H1 (cell line): ENCODE results near the gene PRCP. TPM values are rescaled to one million over a fixed set of nuclear protein-coding genes. Genes with fewer than 3 reads are reported as not detected.

Experiments
- CTCF ChIA-PET: fragments of 300-600 bp; sonication (Branson Sonifier 250); formaldehyde crosslinking; loops from one replicate; lab custom pipeline; 2021; ENCODE audit not compliant: partially characterized antibody; lab: Charles Lee
- POLR2A ChIA-PET: fragments of 300-600 bp; sonication (Branson Sonifier 250); formaldehyde crosslinking; loops from one replicate; lab custom pipeline; 2021; ENCODE audit warnings: inconsistent platforms; ENCODE audit not compliant: partially characterized antibody; lab: Charles Lee
- DNase-seq, 2 experiments: peaks; one replicate each; pipeline versions ENCODE4 v3.0.0 to v3.0.0-alpha.2; 2010 to 2022; ENCODE audit warnings: low spot score in 2 of 2, low read depth in 1 of 2, mixed read lengths in 1 of 2
- FAIRE-seq: peaks from 2 replicates; lab custom pipeline; 2011; peaks lifted over from hg19 to GRCh38; lab: Jason Lieb, UNC
- H2AFZ ChIP-seq: 2 replicates; pipeline ENCODE4 v1.8.1; 2012; ENCODE audit warnings: low read length, inconsistent platforms
- H2AK5ac ChIP-seq: 2 replicates; pipeline ENCODE4 v1.6.1; 2013; ENCODE audit warnings: low read depth, low read length
- H2BK120ac ChIP-seq: replicated peaks from 2 replicates; pipeline ENCODE3; 2013; ENCODE audit warnings: low read depth, low read length, inconsistent platforms
- H2BK12ac ChIP-seq: 2 replicates; pipeline ENCODE4 v1.6.1; 2013; ENCODE audit warnings: low read depth, low read length
- H2BK15ac ChIP-seq: 2 replicates; pipeline ENCODE4 v1.6.1; 2013; ENCODE audit warnings: low read length
- H2BK20ac ChIP-seq: 2 replicates; pipeline ENCODE4 v1.6.1; 2013; ENCODE audit warnings: low read length
- H2BK5ac ChIP-seq: 2 replicates; pipeline ENCODE4 v1.6.1; 2013; ENCODE audit warnings: low read depth, low read length
- H3K14ac ChIP-seq: 2 replicates; pipeline ENCODE4 v1.6.1; 2013; ENCODE audit warnings: inconsistent platforms; ENCODE audit not compliant: insufficient read length
- H3K18ac ChIP-seq: 2 replicates; pipeline ENCODE4 v1.6.1; 2013; ENCODE audit warnings: low read length; ENCODE audit errors: extremely low read depth
- H3K23ac ChIP-seq: 2 replicates; pipeline ENCODE4 v1.6.1; 2013; ENCODE audit warnings: inconsistent platforms; ENCODE audit not compliant: insufficient read length
- H3K23me2 ChIP-seq: 2 replicates; pipeline ENCODE4 v1.6.1; 2013; ENCODE audit warnings: low read depth, low read length
- H3K27ac ChIP-seq: 2 replicates; pipeline ENCODE4 v1.6.1; 2011; ENCODE audit warnings: low read depth, low read length, inconsistent platforms
- H3K27me3 ChIP-seq, 4 experiments: replicated peaks in 1 of 4; 1 replicate in 1 of 4; 2 replicates in 3 of 4; pipeline versions ENCODE4 v1.6.1 to v1.8.1; 2011 to 2013; ENCODE audit warnings: low read length in 3 of 4, mild to moderate bottlenecking in 3 of 4, inconsistent platforms in 2 of 4, mixed read lengths in 2 of 4, moderate library complexity in 1 of 4; ENCODE audit not compliant: control insufficient read depth in 3 of 4, insufficient read depth in 3 of 4; ENCODE audit errors: extremely low read depth in 1 of 4
- H3K36me3 ChIP-seq, 4 experiments: 2 replicates each; pipeline versions ENCODE4 v1.6.1 to v1.8.1; 2011 to 2013; ENCODE audit warnings: mild to moderate bottlenecking in 4 of 4, low read length in 3 of 4, moderate library complexity in 2 of 4, control low read depth in 1 of 4, inconsistent platforms in 1 of 4; ENCODE audit not compliant: insufficient read depth in 4 of 4, control insufficient read depth in 2 of 4
- H3K4ac ChIP-seq: replicated peaks from 2 replicates; pipeline ENCODE3; 2013; ENCODE audit warnings: low read length, low read depth, mixed read lengths, inconsistent platforms; ENCODE audit not compliant: insufficient read length
- H3K4me1 ChIP-seq, 4 experiments: replicated peaks in 1 of 4; 1 replicate in 1 of 4; 2 replicates in 3 of 4; pipeline versions ENCODE4 v1.6.1 to v1.8.1; 2011 to 2013; ENCODE audit warnings: low read length in 3 of 4, inconsistent platforms in 2 of 4, mixed read lengths in 1 of 4; ENCODE audit not compliant: insufficient read depth in 4 of 4, control insufficient read depth in 3 of 4
- H3K4me2 ChIP-seq, 2 experiments: 2 replicates each; pipeline versions ENCODE4 v1.6.1 to v1.8.1; 2011 to 2013; ENCODE audit warnings: low read depth in 2 of 2, low read length in 2 of 2, control low read depth in 1 of 2, inconsistent platforms in 1 of 2, mild to moderate bottlenecking in 1 of 2; ENCODE audit not compliant: insufficient read depth in 1 of 2
- H3K4me3 ChIP-seq, 4 experiments: fragments of 200-600, 300-600 bp in 1 of 4; sonication (generic), shearing (Covaris generic), sonication (Bioruptor Twin) in 1 of 4; 2 replicates each; pipeline versions ENCODE4 v1.5.1 to v1.8.1; 2011 to 2016; ENCODE audit warnings: low read length in 4 of 4, low read depth in 3 of 4, control low read depth in 2 of 4, inconsistent platforms in 2 of 4, mild to moderate bottlenecking in 2 of 4, mixed read lengths in 1 of 4, moderate library complexity in 1 of 4; ENCODE audit not compliant: insufficient read depth in 2 of 4; ENCODE audit errors: extremely low read depth in 1 of 4
- H3K56ac ChIP-seq: replicated peaks from 2 replicates; pipeline ENCODE3; 2013; ENCODE audit warnings: low read depth, mild to moderate bottlenecking, mixed read lengths, low read length, inconsistent platforms; ENCODE audit not compliant: insufficient read length
- H3K79me1 ChIP-seq: 2 replicates; pipeline ENCODE4 v1.6.1; 2013; ENCODE audit warnings: low read depth, low read length, control low read depth
- H3K79me2 ChIP-seq, 2 experiments: 2 replicates each; pipeline versions ENCODE4 v1.6.1 to v1.8.1; 2012 to 2013; ENCODE audit warnings: low read length in 2 of 2, mild to moderate bottlenecking in 2 of 2, inconsistent platforms in 1 of 2; ENCODE audit not compliant: insufficient read depth in 2 of 2, control insufficient read depth in 1 of 2
- H3K9ac ChIP-seq, 4 experiments: replicated peaks in 1 of 4; 1 replicate in 1 of 4; 2 replicates in 3 of 4; pipeline versions ENCODE4 v1.6.1 to v1.8.1; 2011 to 2013; ENCODE audit warnings: low read depth in 3 of 4, low read length in 3 of 4, control low read depth in 2 of 4, mild to moderate bottlenecking in 2 of 4, moderate library complexity in 2 of 4, inconsistent platforms in 1 of 4; ENCODE audit errors: extremely low read depth in 1 of 4
- H3K9me3 ChIP-seq, 2 experiments: 2 replicates each; pipeline versions ENCODE4 v1.6.1 to v1.8.1; 2012 to 2013; ENCODE audit warnings: mild to moderate bottlenecking in 2 of 2, moderate library complexity in 2 of 2, control low read depth in 1 of 2, inconsistent platforms in 1 of 2, low read depth in 1 of 2, low read length in 1 of 2, mixed read lengths in 1 of 2; ENCODE audit not compliant: insufficient read depth in 2 of 2
- H4K20me1 ChIP-seq, 2 experiments: replicated peaks in 1 of 2; 2 replicates each; pipeline versions ENCODE3 to v1.8.1; 2011 to 2013; ENCODE audit warnings: inconsistent platforms in 2 of 2, low read length in 2 of 2, mild to moderate bottlenecking in 1 of 2; ENCODE audit not compliant: insufficient read depth in 2 of 2, control insufficient read depth in 1 of 2
- H4K5ac ChIP-seq: 2 replicates; pipeline ENCODE4 v1.6.1; 2013; ENCODE audit warnings: low read length, low read depth, mixed read lengths, inconsistent platforms; ENCODE audit not compliant: insufficient read length
- H4K8ac ChIP-seq: 2 replicates; pipeline ENCODE4 v1.8.0; 2013; ENCODE audit warnings: mild to moderate bottlenecking, moderate library complexity, low read length, inconsistent platforms; ENCODE audit not compliant: insufficient read depth; ENCODE audit errors: extremely low read depth
- H4K91ac ChIP-seq: replicated peaks from 2 replicates; pipeline ENCODE3; 2013; ENCODE audit warnings: low read length, mixed read lengths, inconsistent platforms; ENCODE audit not compliant: insufficient read length
- ATF3 ChIP-seq: IDR thresholded peaks from 2 replicates; pipeline ENCODE4 v1.6.1; 2011; ENCODE audit warnings: low read depth, mild to moderate bottlenecking, low read length; ENCODE audit not compliant: insufficient read depth
- BACH1 ChIP-seq: IDR thresholded peaks from 2 replicates; pipeline ENCODE4 v1.6.1; 2012; ENCODE audit warnings: low read length, improper control_type of control experiment
- CHD1 ChIP-seq: IDR thresholded peaks from 2 replicates; pipeline ENCODE4 v1.6.1; 2012; ENCODE audit warnings: low read depth, low read length, improper control_type of control experiment
- CTBP2 ChIP-seq: IDR thresholded peaks from 2 replicates; pipeline ENCODE4 v1.7.0; 2011; ENCODE audit warnings: borderline replicate concordance, mild to moderate bottlenecking, moderate library complexity, mixed read lengths, low read length; ENCODE audit not compliant: insufficient read depth, insufficient read length
- E2F6 ChIP-seq: IDR thresholded peaks from 2 replicates; pipeline ENCODE4 v1.6.1; 2012; ENCODE audit warnings: inconsistent platforms
- FOSL1 ChIP-seq: IDR thresholded peaks from 2 replicates; pipeline ENCODE4 v1.6.1; 2011; ENCODE audit warnings: mild to moderate bottlenecking, low read depth, low read length, moderate library complexity; ENCODE audit not compliant: insufficient read depth
- HDAC6 ChIP-seq: IDR thresholded peaks from one replicate; pipeline ENCODE4 v1.7.1; 2012; ENCODE audit warnings: low read depth, mild to moderate bottlenecking, inconsistent platforms, low read length, moderate library complexity
- KDM1A ChIP-seq: fragments of 200-600, 300-600 bp; sonication (generic); IDR thresholded peaks from 2 replicates; pipeline ENCODE4 v1.7.1; 2016; ENCODE audit warnings: mild to moderate bottlenecking, low read length, borderline replicate concordance
- KDM5A ChIP-seq: fragments of 200-600 bp; IDR thresholded peaks from 2 replicates; pipeline ENCODE4 v1.7.1; 2012; ENCODE audit warnings: mild to moderate bottlenecking, low read length, inconsistent platforms, mixed read lengths
- NANOG ChIP-seq: IDR thresholded peaks from 2 replicates; pipeline ENCODE4 v1.6.1; 2011; ENCODE audit warnings: low read length, low read depth, mild to moderate bottlenecking, inconsistent platforms; ENCODE audit not compliant: insufficient read depth, poor library complexity, severe bottlenecking
- POU5F1 ChIP-seq: IDR thresholded peaks from 2 replicates; pipeline ENCODE4 v1.6.1; 2011; ENCODE audit warnings: low read depth, mild to moderate bottlenecking, low read length, moderate library complexity
- RAD21 ChIP-seq, 2 experiments: IDR thresholded peaks in 1 of 2; conservative IDR thresholded peaks in 1 of 2; 2 replicates each; pipeline ENCODE4 v1.6.1; 2011; ENCODE audit warnings: low read depth in 2 of 2, low read length in 2 of 2, improper control_type of control experiment in 1 of 2, inconsistent platforms in 1 of 2, mild to moderate bottlenecking in 1 of 2, moderate library complexity in 1 of 2
- ZNF274 ChIP-seq: IDR thresholded peaks from 2 replicates; pipeline ENCODE4 v1.7.0; 2012; ENCODE audit warnings: low read length, borderline replicate concordance; ENCODE audit errors: extremely low read depth
- WGBS, 2 experiments: shearing (Covaris generic) in 1 of 2; methylation state at CpG; one replicate each; pipeline versions ENCODE4 v1.1.6 to v1.1.7; 2013 to 2015; ENCODE audit warnings: low lambda C conversion rate in 2 of 2, mixed read lengths in 2 of 2, inconsistent platforms in 1 of 2, low coverage in 1 of 2, missing lambda C conversion rate in 1 of 2; ENCODE audit not compliant: insufficient replicate concordance in 2 of 2, insufficient coverage in 1 of 2, insufficient read length in 1 of 2; ENCODE audit errors: extremely low coverage in 1 of 2, missing lambda C conversion rate in 1 of 2; 5-methylcytosine and 5-hydroxymethylcytosine counted together
- polyA plus RNA-seq, 7 experiments: library from polyadenylated mRNA; depleted of rRNA in 3 of 7; stranded (reverse) in 5 of 7; unstranded in 2 of 7; fragments of >200 nt in 5 of 7; fragments of 200-250 nt in 2 of 7; gene quantifications; 1 replicate in 5 of 7; 2 replicates in 1 of 7; 4 replicates in 1 of 7; pipeline versions ENCODE4 v1.2.1 to v1.2.3, GENCODE V29; 2011 to 2013; ENCODE audit warnings: missing spikeins in 2 of 7, mixed read lengths in 2 of 7
- total RNA-seq: library from RNA; stranded (reverse); fragmentation: NEBNext Ultra II Directional; extraction: Animal tissue kit (Norgen Biotek cat#: 25700); gene quantifications from 2 replicates; pipeline ENCODE4 v1.2.1, GENCODE V29; 2021

PRCP gene
- total and polyA plus RNA-seq, 2 of the 8 experiments (the other 6 are each of a cell fraction or from before 2014, with no cell fraction given): 63.8 to 84.4 TPM

- no peaks in the 10 kb centered on the region for H3K36me3 ChIP-seq
- no peaks in the 10 kb centered on the region for H3K79me2 ChIP-seq
- 83% methylated on average over 2 of the region's 2 CpGs; no CpG with 5 or more reads in 1 of the 2 experiments for WGBS, 2 experiments
- no peak overlapping the region for H2BK12ac ChIP-seq
- H2BK5ac ChIP-seq: no peak overlapping the region
- H2BK20ac ChIP-seq: no peak overlapping the region
- H3K79me1 ChIP-seq: no peaks in the 10 kb centered on the region
- H3K9ac ChIP-seq: no peak overlapping the region
- no peak overlapping the region for H3K27ac ChIP-seq
- H3K9me3 ChIP-seq: no peaks in the 10 kb centered on the region
- ChIA-PET POLR2A (no interaction called here), CTCF (interaction anchor here (0.5 to 2.3 kb wide), 6 partner anchors 10 to 1155 kb away, joined by 3 to 11 read pairs (median 4); no protein-coding TSS in a partner anchor)
- no peak overlapping the region for H3K56ac ChIP-seq
- H2BK120ac ChIP-seq: no peak overlapping the region
- no peak overlapping the region for H4K5ac ChIP-seq
- FAIRE-seq: no peak
- no peak overlapping the region for H2AK5ac ChIP-seq
- no peak overlapping the region for H4K8ac ChIP-seq
- H3K23ac ChIP-seq: no peak overlapping the region
- no peak overlapping the region for H2AFZ ChIP-seq
- no peak overlapping the region for H3K18ac ChIP-seq
- no peaks in the 10 kb centered on the region for H4K20me1 ChIP-seq
- H3K4me1 ChIP-seq: no peaks in the 10 kb centered on the region
- H3K4me2 ChIP-seq: no peak overlapping the region
- H2BK15ac ChIP-seq: no peak overlapping the region
- no peak overlapping the region for H3K4ac ChIP-seq
- H3K4me3 ChIP-seq: no peak overlapping the region
- H3K23me2 ChIP-seq: no peaks in the 10 kb centered on the region; the same call in 1 of the 2 replicates
- H3K27me3 ChIP-seq: no peaks in the 10 kb centered on the region
- no peak overlapping the region for H4K91ac ChIP-seq
- no peak overlapping the region for H3K14ac ChIP-seq
- DNase-seq: no peak
- TF ChIP-seq ZNF274 (no peak), FOSL1 (no peak), KDM1A (no peak), ATF3 (no peak), E2F6 (no peak), KDM5A (no peak), CHD1 (no peak), NANOG (no peak), RAD21 (IDR thresholded peaks at IDR 0.05 in 1 of 2, conservative IDR thresholded peaks at IDR 0.05 in 1 of 2; ENCODE audit: low read depth in 2 of 2, low read length in 2 of 2) (no peak), CTBP2 (no peak), HDAC6 (no peak), POU5F1 (no peak), BACH1 (no peak)
These were observed 42.1 kb upstream of the PRCP start for GRCh38 chr11:82942376-82942775.
